DLD1 (cell line): Measurements from ENCODE around the gene RALY.

Source experiments
- in situ Hi-C: cut with HindIII; loops from 2 replicates; pipeline ENCODE4 v1.10.0; 2017; ENCODE audit warnings: low sequenced_read_pairs

The RALY gene

GRCh38 chr20:33993576-33994221, at the start of gene RALY:
Gene RALY, plus strand, starts transcription at chr20:33993911. Its CDS starts 78,164 bp downstream, at chr20:34072075.
- in situ Hi-C loops, result no loop called here

DNA sequence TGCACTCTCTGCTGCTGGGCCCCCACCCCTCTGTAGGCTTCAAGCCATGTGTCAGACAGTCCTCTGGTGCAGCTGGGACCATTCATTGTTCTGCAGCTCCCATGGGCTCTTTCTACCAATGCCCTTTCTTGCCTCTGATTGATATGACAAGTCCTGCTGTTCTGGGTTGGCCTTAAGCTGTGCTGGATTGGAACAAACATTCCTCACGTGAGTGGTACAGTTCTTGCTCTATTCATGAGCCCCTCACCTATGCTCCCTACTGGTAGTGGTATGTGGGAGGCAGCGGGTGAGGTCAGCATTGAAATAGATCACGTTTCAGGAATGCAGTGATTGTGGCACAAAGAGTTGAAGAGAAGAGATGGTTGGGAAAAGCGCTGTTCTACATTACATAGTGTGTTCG, 48.8 kb upstream of the RALY start:
- in situ Hi-C loops, result no loop called here

DNA sequence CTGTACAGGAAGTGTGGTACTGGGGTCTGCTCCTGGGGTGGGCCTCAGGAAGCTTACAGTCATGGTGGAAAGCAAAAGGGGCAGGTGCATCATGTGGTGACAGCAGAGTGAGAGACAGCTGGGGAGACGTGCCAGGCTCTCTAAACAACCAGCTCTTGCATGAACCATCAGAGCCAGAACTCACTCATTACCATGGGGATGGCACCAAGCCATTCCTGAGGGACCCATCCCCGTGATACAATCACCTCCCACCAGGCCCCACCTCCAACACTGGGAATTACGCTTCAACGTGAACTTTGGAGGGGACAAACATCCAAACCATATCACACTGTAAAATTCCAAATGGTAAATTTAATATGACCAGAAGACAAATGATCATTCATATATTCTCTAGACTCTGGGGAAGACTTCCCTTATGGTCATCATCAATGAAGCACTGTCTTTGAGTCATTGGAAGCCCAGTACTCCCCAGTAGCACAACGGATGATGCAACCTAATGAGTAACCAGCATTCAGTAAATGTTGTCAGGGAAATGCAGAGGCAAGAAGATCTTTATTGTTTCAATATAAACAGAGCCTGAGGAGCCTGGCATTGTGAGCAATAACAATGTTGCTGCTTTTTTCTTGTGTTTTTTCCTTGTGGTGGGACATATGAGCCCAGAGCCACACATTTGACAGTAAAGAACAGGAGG, 48.2 kb upstream of the RALY start:
- in situ Hi-C loops, result no loop called here

GRCh38 chr20:33947709-33948295, 45.9 kb upstream of the RALY start:
- in situ Hi-C loops, result no loop called here

DNA sequence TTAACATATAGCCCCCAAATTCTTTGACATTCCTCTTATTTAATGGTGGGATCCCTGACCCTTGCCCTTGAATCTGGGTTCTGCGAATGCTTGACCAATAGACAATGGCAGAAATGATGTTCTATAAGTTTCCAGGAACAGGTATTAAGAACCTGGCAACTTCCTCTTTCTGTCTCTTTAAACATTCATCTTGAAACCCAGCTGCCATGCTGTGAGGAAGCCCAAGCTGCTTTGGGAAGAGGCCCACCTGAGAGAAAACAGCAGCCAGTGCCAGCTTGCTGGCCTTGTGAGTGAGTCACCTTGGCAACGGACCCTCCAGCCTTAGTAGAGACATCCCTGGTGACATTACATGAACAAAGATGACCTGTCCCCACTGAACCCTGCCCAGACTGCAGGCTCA, 45.2 kb upstream of the RALY start:
- in situ Hi-C loops, result no loop called here

DNA sequence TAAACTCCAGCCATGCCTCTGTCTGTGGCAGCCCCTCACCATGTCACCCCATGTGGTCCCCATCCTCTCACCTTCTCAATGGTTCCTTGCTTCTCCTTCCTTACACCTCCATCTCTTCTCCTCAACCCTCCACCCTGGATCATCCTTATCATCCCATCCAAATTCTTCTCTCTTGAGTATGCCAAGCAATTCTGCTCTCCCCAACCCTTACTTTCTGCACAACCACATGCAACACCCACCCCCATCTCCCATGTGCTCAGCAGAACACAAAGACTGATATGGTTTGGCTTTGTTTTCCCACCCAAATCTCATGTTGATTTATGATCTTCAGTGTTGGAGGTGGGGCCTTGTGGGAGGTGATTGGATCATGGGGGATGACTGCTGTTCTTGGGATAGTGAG, 42.5 kb upstream of the RALY start:
- in situ Hi-C loops, result no loop called here

GRCh38 chr20:33954504-33954903, 39.2 kb upstream of the RALY start:
- in situ Hi-C loops, result no loop called here

GRCh38 chr20:33963751-33964150, 30.0 kb upstream of the RALY start:
- in situ Hi-C loops, result no loop called here

- in situ Hi-C loops, result no loop called here
Measured at GRCh38 chr20:33964441-33964840, 29.3 kb upstream of the RALY start.

- in situ Hi-C loops, result no loop called here
Measured at GRCh38 chr20:33967126-33967525, 26.6 kb upstream of the RALY start.

DNA sequence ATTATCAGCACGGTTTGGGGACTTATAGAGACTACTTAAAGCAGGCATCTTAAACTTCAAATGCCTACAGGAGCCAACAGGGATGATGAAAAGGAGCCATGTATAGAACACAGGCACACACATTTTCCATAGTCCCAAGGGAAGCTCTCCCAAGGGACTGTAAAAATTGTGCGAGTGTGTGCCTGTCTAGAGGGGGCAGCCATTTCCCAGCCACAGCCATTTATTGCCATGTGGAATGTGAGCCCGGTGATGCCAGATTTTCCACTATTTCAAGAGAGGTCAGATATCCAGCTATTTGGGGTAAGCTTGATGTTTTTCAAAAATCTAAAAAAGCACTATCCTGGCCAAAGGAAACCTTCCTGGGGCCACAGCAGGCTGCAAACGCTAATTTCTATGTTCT, 24.1 kb upstream of the RALY start:
- in situ Hi-C loops, result no loop called here

GRCh38 chr20:33970229-33970628, 23.5 kb upstream of the RALY start:
- in situ Hi-C loops, result no loop called here

DNA sequence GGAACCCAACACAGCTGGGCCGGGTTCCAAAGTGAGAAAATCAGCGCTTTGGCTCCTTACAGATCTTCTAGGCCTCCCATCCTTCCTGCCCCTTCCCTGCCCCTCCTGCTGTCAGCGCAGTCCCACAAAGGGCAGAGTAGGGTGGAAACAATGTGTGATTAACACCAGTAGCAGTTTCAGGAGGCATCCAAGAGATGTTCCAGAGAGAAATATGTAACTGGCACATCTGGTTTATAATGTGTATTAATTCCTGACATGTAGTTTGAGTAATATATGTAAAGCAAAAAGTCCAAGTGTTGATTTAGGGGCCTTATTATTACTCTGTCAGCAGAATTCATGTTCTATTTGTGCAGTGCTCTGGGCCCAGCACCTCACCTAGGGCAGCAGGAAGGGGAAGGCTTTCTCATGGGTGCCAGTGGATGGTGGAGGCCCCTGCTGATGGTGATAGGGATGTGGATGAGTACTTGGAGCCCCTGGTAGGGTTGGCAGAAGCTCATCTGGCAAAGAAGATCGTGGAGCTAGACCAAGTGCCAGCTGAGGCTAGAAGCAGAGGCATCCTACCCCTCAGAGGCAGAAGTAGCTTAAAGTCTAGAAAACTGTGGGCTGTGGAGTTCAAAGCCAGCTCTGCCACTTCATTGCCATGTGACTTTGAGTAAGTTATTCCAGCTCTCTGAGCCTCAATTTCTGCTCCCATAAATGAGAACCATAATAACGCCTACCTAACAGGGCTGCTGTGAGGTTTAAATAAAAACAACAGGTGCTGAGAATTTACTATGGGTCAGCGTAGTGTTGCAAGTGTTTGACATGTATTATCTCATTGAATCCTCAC, 22.4 kb upstream of the RALY start:
- in situ Hi-C loops, result no loop called here

GRCh38 chr20:33976959-33977358, 16.8 kb upstream of the RALY start:
- in situ Hi-C loops, result no loop called here

DNA sequence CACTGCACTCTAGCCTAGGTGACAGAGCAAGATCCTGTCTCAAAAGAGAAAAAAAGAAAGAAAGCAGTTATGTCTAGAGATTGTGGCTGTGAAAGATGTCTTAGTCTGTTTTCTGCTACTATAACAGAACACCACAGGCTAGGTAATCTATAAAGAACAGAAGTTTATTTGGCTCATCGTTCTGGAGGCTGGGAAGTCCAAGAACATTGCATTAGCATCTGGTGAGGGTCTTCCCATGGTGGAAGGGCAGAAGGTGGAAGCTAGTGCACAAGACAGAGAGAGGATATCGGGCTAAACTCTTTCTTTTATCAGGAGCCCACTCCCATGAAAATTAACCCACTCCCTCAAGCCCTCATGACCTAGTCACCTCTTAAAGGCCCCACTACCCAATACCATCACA, 16.2 kb upstream of the RALY start:
- in situ Hi-C loops, result no loop called here

DNA sequence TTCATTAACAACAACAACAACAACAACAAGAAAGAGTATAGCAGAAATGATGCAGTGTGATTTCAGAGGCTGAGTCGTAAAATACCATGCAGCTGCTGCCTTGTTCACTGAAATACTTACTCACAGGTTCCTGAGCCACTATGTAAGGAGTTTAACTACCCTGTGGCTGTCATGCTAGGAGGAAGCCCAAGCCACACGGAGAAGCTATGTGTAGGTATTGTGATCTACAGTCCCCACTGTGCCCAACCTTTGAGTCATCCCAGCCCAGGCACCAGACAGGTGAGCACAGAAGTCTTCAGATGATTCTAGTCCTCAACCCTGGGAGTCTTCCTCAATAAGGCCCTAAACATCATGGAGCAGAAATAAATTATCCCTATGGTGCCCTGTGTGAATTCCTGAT, 14.6 kb upstream of the RALY start:
- in situ Hi-C loops, result no loop called here

GRCh38 chr20:33981347-33981746, 12.4 kb upstream of the RALY start:
- in situ Hi-C loops, result no loop called here

DNA sequence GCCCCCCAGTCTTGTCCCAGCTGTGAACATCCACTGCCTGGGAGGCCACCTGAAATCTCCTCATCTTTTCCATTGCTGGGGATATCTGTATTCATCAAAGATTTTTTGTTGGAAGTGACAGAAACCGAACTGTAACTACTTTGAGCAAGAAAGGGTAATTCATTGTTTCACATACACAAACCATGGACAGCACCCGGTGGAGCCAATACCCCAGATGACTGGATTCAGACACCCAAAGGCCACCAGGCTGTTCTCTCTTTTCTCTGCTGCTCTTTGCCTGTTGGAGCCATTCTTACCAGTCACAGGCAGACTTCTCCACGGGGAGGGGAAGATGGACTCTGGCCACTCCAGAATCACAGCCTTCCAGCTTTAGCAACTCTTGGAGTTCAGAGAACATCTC, 11.7 kb upstream of the RALY start:
- in situ Hi-C loops, result no loop called here

GRCh38 chr20:33983371-33983770, 10.3 kb upstream of the RALY start:
- in situ Hi-C loops, result no loop called here

DNA sequence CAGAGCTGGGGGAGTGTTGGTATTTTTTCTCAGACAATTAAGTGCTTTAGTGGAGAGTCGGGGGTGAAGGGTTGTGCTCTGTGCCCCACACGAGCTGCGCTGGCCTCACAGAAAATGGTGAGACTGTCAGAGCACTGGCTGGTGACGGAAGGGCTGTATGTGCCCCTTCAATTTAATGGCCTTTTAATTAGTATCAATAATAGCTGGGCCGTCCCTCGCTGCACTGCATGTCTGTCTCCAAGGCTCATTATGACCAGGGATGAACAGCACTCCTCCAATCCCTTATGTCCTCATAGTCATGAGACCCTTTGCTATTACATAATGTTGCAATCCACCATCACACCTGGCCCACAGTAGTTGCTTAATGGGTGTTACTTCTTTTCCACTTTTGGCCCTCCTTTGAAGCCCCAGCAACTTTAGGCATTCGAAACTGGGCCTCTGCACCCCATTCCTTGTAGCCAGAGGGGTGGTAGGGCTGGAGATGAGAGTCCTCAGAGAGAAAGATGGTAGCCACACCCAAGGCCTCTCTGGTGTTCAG, 9.5 kb upstream of the RALY start:
- in situ Hi-C loops, result no loop called here

DNA sequence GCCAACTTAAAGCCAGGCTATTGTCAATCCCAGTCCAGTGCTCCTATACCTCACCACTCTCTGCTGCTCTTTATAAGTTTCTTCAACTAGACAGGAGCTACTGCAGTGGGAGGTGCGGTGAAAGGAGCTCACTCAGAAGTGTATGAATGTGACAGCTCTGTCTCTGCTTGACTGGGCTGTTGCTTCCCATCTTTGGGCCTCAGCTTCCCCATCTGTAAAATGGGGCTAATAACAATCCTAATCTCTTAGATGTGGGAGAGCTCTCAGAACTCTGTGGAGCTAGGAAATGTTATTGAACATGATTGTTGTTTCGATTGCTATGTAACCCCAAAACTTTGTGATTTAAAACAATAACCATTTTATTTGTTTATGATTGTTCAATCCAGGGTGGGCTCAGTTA, 8.4 kb upstream of the RALY start:
- in situ Hi-C loops, result no loop called here
